ENCODE data around the gene SPIC.
"Not testable (repeated sequence)": the region's sequence is repeated elsewhere in the genome, so short reads cannot be mapped to it uniquely, and the experiment has no call there.

- TF ChIP-seq EZH2 (IDR thresholded peaks at IDR 0.05; ENCODE audit: borderline replicate concordance); CTCF (IDR thresholded peaks at IDR 0.05; ENCODE audit: poor library complexity): not testable (repeated sequence)
Measured at GRCh38 chr12:101471878-101472277, 3.3 kb upstream of the SPIC start.

Data from hepatocyte (in vitro differentiated cells).